Measurements from ENCODE around the gene CHEK2.
"Not testable (repeated sequence)": the region's sequence is repeated elsewhere in the genome, so short reads cannot be mapped to it uniquely, and the experiment has no call there.

Gene CHEK2

GRCh38 chr22:28766628-28767027, 25.0 kb upstream of the CHEK2 start:
- H3K4me3 ChIP-seq (ENCODE audit: low read length): no peak overlapping the region
- TF ChIP-seq, protein P1, sequence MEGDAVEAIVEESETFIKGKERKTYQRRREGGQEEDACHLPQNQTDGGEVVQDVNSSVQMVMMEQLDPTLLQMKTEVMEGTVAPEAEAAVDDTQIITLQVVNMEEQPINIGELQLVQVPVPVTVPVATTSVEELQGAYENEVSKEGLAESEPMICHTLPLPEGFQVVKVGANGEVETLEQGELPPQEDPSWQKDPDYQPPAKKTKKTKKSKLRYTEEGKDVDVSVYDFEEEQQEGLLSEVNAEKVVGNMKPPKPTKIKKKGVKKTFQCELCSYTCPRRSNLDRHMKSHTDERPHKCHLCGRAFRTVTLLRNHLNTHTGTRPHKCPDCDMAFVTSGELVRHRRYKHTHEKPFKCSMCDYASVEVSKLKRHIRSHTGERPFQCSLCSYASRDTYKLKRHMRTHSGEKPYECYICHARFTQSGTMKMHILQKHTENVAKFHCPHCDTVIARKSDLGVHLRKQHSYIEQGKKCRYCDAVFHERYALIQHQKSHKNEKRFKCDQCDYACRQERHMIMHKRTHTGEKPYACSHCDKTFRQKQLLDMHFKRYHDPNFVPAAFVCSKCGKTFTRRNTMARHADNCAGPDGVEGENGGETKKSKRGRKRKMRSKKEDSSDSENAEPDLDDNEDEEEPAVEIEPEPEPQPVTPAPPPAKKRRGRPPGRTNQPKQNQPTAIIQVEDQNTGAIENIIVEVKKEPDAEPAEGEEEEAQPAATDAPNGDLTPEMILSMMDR (conservative IDR thresholded peaks at IDR 0.05; ENCODE audit: low read length): no peak
- DNase-seq (ENCODE audit: low read depth): no peak

- DNase-seq (ENCODE audit: low read depth); H3K4me3 ChIP-seq (ENCODE audit: low read length): not testable (repeated sequence)
Measured at GRCh38 chr22:28762000-28762399, 20.4 kb upstream of the CHEK2 start.

- DNase-seq (ENCODE audit: low read depth): no peak
- TF ChIP-seq, protein P1 (conservative IDR thresholded peaks at IDR 0.05; ENCODE audit: low read length): no peak
Measured at GRCh38 chr22:28761449-28761755, 19.8 kb upstream of the CHEK2 start.

DNA sequence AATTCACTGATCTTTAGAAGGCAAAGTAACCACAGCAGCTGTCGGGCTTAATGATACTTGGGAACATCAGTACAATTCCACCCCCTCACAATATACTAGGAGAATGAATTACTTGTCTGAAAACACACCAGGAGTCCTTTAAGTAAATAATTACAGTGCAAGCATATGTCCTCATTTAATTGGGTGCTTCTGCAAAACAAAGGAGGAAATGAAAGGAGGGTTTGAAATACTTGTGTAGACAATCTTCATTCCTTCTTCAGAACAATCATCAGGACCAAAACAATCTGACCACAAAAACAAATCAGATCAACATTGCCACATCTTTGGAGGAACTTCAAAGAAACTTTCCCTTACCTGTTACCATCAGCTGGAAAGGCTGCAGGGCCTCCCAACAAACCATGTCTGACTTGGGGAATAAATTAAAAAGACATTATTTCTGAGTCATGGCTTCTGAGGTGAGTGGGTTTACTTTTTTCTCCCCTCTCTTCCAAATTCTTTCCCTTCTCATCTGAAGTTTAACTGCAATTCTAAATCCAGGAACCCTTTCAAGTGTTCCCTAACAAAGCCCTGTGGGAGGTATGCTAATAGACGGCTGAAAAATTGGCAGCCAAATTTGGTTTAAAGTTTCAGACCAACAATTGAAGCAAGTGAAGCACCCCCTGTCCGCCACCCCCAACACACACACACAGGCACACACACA, 18.4 kb upstream of the CHEK2 start:
- TF ChIP-seq, protein P1 (conservative IDR thresholded peaks at IDR 0.05; ENCODE audit: low read length): no peak
- no peak for DNase-seq (ENCODE audit: low read depth)
- no peak overlapping the region for H3K4me3 ChIP-seq (ENCODE audit: low read length)

More at GRCh38 chr22:28761449-28761755, 19.8 kb upstream of the CHEK2 start:
- H3K4me3 ChIP-seq (ENCODE audit: low read length): no peak overlapping the region

DNA sequence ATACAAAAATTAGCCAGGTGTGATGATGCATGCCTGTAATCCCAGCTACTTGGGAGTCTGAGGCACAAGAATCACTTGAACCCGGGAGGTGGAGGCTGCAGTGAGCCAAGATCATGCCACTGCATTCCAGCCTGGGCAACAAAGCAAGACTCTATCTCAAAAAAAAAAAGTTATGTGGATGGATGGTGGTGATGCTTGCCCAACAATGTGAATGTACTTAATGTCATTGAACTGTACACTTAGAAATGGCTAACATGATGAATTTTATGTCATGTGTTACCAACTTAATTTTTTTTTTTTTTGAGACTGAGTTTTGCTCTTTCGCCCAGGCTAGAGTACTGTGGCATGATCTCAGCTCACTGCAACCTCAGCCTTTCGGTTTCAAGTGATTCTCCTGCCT, 12.9 kb upstream of the CHEK2 start:
- not testable (repeated sequence) for DNase-seq (ENCODE audit: low read depth); H3K4me3 ChIP-seq (ENCODE audit: low read length)

DNA sequence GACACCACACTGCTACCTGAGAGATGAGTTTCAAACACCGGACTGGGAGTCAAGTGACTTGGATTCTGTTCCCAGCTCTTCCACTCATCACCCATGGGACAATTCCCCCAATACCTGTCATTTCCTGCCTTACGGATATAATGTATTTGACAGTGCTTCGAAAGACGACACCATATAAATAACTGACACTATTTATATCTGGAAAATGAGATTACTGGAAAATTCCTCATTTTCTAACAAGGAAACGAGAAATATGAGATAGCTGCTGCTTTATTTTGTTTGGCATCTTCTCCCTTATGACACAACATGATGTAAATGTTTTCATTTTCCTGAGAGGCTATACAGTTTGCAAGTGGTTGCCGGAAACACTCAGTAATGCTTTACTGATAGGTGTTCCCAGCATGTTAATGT, 8.9 kb upstream of the CHEK2 start:
- peak; percentile 25 for DNase-seq (ENCODE audit: low read depth)
- H3K4me3 ChIP-seq (ENCODE audit: low read length): no peak overlapping the region
- TF ChIP-seq, protein P1 (conservative IDR thresholded peaks at IDR 0.05; ENCODE audit: low read length): no peak

DNA sequence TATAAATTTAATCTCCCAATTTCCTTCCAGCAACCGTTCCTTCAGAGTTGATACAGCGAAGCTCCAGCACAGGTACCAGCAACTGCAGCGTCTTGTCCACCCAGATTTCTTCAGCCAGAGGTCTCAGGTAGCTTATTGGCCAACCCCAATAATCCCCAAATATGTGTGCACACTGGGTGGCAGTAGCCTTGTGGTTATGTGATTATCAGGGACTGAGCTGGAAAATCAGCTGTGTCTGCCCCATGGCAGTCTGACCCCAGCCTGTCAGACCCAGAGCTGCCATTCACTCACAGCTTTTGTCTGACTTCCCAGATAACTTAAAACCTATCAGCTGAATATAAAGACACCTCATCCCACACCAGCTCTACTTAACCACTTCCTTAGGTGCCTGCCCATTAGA, 2.2 kb upstream of the CHEK2 start:
- no peak for DNase-seq (ENCODE audit: low read depth)
- H3K4me3 ChIP-seq (ENCODE audit: low read length): no peak overlapping the region
- TF ChIP-seq, protein P1 (conservative IDR thresholded peaks at IDR 0.05; ENCODE audit: low read length): no peak

- H3K4me3 ChIP-seq (ENCODE audit: low read length): peak overlapping the region; percentile 92
- TF ChIP-seq, protein P1 (conservative IDR thresholded peaks at IDR 0.05; ENCODE audit: low read length): no peak
- no peak for DNase-seq (ENCODE audit: low read depth)
Measured at GRCh38 chr22:28742562-28742962, 942 bp upstream of the CHEK2 start.

Measured in AG10803 (cell line).